Pancreas (tissue), 10 donors: ENCODE data around the gene HSD17B12. TPM values are rescaled to one million over a fixed set of nuclear protein-coding genes. Genes with fewer than 3 reads are reported as not detected.

Source experiments
- ATAC-seq, 4 donors: fragments of 200-7000 bp; cut with Tn5 transposase; one replicate each; pipeline versions ENCODE4 v1.8.0 to v1.9.1; 2020; ENCODE audit warnings: mild to moderate bottlenecking in 4 of 4, moderate library complexity in 4 of 4
- DNase-seq, 6 donors: peaks; one replicate each; pipeline ENCODE4 v3.0.0-alpha.2; 2020
- FAIRE-seq: peaks from 2 replicates; lab custom pipeline; 2012; peaks lifted over from hg19 to GRCh38; lab: Jason Lieb, UNC
- H3K27ac ChIP-seq, 4 donors: fragments of 200-600 bp; sonication (generic); 1 replicate in 3 of 4; 2 replicates in 1 of 4; pipeline versions ENCODE4 v1.5.0 to v1.8.0; 2020
- H3K27me3 ChIP-seq, 4 donors: fragments of 200-600 bp; one replicate each; pipeline ENCODE4 v1.8.0; 2021
- H3K36me3 ChIP-seq, 3 donors: fragments of 200-600 bp; sonication (generic) in 1 of 3; one replicate each; pipeline versions ENCODE4 v1.5.0 to v1.8.0; 2020 to 2021
- H3K4me1 ChIP-seq, 3 donors: fragments of 200-600 bp; one replicate each; pipeline ENCODE4 v1.8.0; 2021
- H3K4me3 ChIP-seq, 4 donors: fragments of 200-600 bp; sonication (generic) in 2 of 4; one replicate each; pipeline versions ENCODE4 v1.5.0 to v1.8.0; 2020 to 2021
- H3K9me3 ChIP-seq, 4 donors: fragments of 200-600 bp; one replicate each; pipeline ENCODE4 v1.8.0; 2021
- CTCF ChIP-seq, 4 donors: fragments of 200-600 bp; sonication (generic) in 3 of 4; IDR thresholded peaks; one replicate each; pipeline versions ENCODE4 v1.5.0 to v1.8.0; 2021; ENCODE audit warnings: antibody characterized with exemption in 4 of 4
- WGBS, 2 donors: extraction: QIAGEN DNeasy Blood & Tissue Kit; methylation state at CpG; one replicate each; pipeline ENCODE4 v1.1.7; 2013; 5-methylcytosine and 5-hydroxymethylcytosine counted together
- intact Hi-C, 3 donors: fragments of 100-400 bp; cut with DNase I; formaldehyde crosslinking; loops; one replicate each; pipeline versions ENCODE4 v1.11.1 to v1.14.2; 2022
- polyA plus RNA-seq, 2 donors: library from polyadenylated mRNA; stranded (reverse); fragments of 200-250 nt; gene quantifications; one replicate each; pipeline ENCODE4 v1.2.3, GENCODE V29; 2013
- total RNA-seq, 6 donors: library from RNA; stranded (reverse); fragmentation: NEBNext Ultra II Directional in 4 of 6; extraction: Animal tissue kit (Norgen Biotek cat#: 25700) in 4 of 6; gene quantifications; one replicate each; pipeline versions ENCODE4 v1.2.1 to v1.2.4, GENCODE V29; 2021 to 2023
- donor health status: healthy with polysubstance abuse.
- donor health status: DM: no; HTN: no; CAD: no; lungs with moderate emphysema.
- donor health status: DM: no; HTN: no; CAD: no.
- donor health status: control.
- donor health status: control.
- donor health status: Bipolar disorder and iron deficiency.
- donor health status: DM: yes; HTN: yes; CAD: no.
- donor health status: DM: no; HTN: no; CAD: no.
- donor health status: DM: no; HTN: no; CAD: no.
- donor health status: DM: yes; HTN: yes; CAD: no.

HSD17B12 gene
- total and polyA plus RNA-seq, 8 donors = 21.0 to 51.9 (median 38.9) TPM

GRCh38 chr11:43819926-43820325, 139.4 kb downstream of the HSD17B12 start:
- Histone ChIP-seq H3K9me3 (no peaks in the 10 kb centered on the region), H3K4me1 (no peaks in the 10 kb centered on the region), H3K27ac (no peak overlapping the region), H3K36me3 (no peaks in the 10 kb centered on the region), H3K27me3 (no peaks in the 10 kb centered on the region), H3K4me3 (no peak overlapping the region)
- 97 to 98% methylated on average over 2 of the region's 2 CpGs for WGBS, 2 donors
- FAIRE-seq (no peak), ATAC-seq (no peak), DNase-seq (no peak)
- no peak for TF ChIP-seq CTCF (IDR thresholded peaks at IDR 0.05)
- intact Hi-C loops = no loop called here

GRCh38 chr11:43823316-43823715, 142.8 kb downstream of the HSD17B12 start:
- DNase-seq = no peak
- no peaks in the 10 kb centered on the region for H3K9me3 ChIP-seq
- ATAC-seq = no peak
- H3K27me3 ChIP-seq = no peaks in the 10 kb centered on the region
- no peak overlapping the region for H3K27ac ChIP-seq
- H3K36me3 ChIP-seq = no peaks in the 10 kb centered on the region
- no peak for FAIRE-seq
- TF ChIP-seq CTCF (IDR thresholded peaks at IDR 0.05) = no peak
- H3K4me1 ChIP-seq = no peaks in the 10 kb centered on the region
- WGBS, 2 donors = 98 to 99% methylated on average over 6 of the region's 6 CpGs
- intact Hi-C loops = no loop called here
- H3K4me3 ChIP-seq = no peak overlapping the region

GRCh38 chr11:43823851-43824250, 143.3 kb downstream of the HSD17B12 start:
- Histone ChIP-seq H3K27ac (no peak overlapping the region), H3K27me3 (no peaks in the 10 kb centered on the region), H3K4me3 (no peak overlapping the region), H3K4me1 (no peaks in the 10 kb centered on the region), H3K9me3 (no peaks in the 10 kb centered on the region), H3K36me3 (no peaks in the 10 kb centered on the region)
- 95 to 99% methylated on average over 5 of the region's 5 CpGs for WGBS, 2 donors
- no peak for DNase-seq
- no peak for ATAC-seq
- FAIRE-seq = no peak
- intact Hi-C loops = no loop called here
- TF ChIP-seq CTCF (IDR thresholded peaks at IDR 0.05) = no peak

GRCh38 chr11:43825217-43825816, 144.8 kb downstream of the HSD17B12 start:
- 38 to 39% methylated on average over 5 of the region's 5 CpGs for WGBS, 2 donors
- Histone ChIP-seq H3K4me3 (no peak overlapping the region), H3K9me3 (no peaks in the 10 kb centered on the region), H3K27ac (no peak overlapping the region), H3K4me1 (no peaks in the 10 kb centered on the region), H3K27me3 (no peaks in the 10 kb centered on the region), H3K36me3 (no peaks in the 10 kb centered on the region)
- intact Hi-C loops = no loop called here
- ATAC-seq (peak in 3 of 4 donors; percentile 66 to 70 (median 69)), DNase-seq (peak in 1 of 6 donors; percentile 19), FAIRE-seq (no peak)
- peak; percentile 29 to 66 (median 44) for TF ChIP-seq CTCF (IDR thresholded peaks at IDR 0.05)

GRCh38 chr11:43830928-43831440, 150.4 kb downstream of the HSD17B12 start:
- intact Hi-C loops = no loop called here
- no peaks in the 10 kb centered on the region for H3K27me3 ChIP-seq
- H3K4me1 ChIP-seq = no peaks in the 10 kb centered on the region
- FAIRE-seq = no peak
- WGBS, 2 donors = 73 to 83% methylated on average over 5 of the region's 5 CpGs
- H3K36me3 ChIP-seq = no peaks in the 10 kb centered on the region
- H3K27ac ChIP-seq = peak overlapping the region in 1 of 4 donors; percentile 15
- TF ChIP-seq CTCF (IDR thresholded peaks at IDR 0.05) = no peak
- no peaks in the 10 kb centered on the region for H3K9me3 ChIP-seq
- ATAC-seq = peak in 3 of 4 donors; percentile 69 to 85 (median 76)
- no peak overlapping the region for H3K4me3 ChIP-seq
- DNase-seq = peak in 1 of 6 donors; percentile 21
